Hepatocyte (in vitro differentiated cells): Measurements from ENCODE around the gene CASR. TPM values are rescaled to one million over a fixed set of nuclear protein-coding genes. Genes with fewer than 3 reads are reported as not detected.

ENCODE experiments used
- DNase-seq: peaks from one replicate; pipeline ENCODE4 v3.0.0-alpha.2; 2016; ENCODE audit warnings: low spot score
- H2AFZ ChIP-seq: fragments of 200-600 bp; sonication (generic); 2 replicates; pipeline ENCODE4 v1.6.0; 2016; ENCODE audit warnings: antibody characterized with exemption, mild to moderate bottlenecking
- H3K27ac ChIP-seq: fragments of 200-600 bp; sonication (generic); 2 replicates; pipeline ENCODE4 v1.5.1; 2016; ENCODE audit warnings: mild to moderate bottlenecking
- H3K27me3 ChIP-seq: fragments of 200-600 bp; sonication (generic); 2 replicates; pipeline ENCODE4 v1.6.1; 2016
- H3K36me3 ChIP-seq: fragments of 200-600 bp; sonication (generic); replicated peaks from 2 replicates; pipeline ENCODE4 v1.5.1; 2016; ENCODE audit warnings: low read depth; ENCODE audit not compliant: insufficient read depth
- H3K4me1 ChIP-seq: fragments of 200-600 bp; sonication (generic); 2 replicates; pipeline ENCODE4 v1.5.1; 2016; ENCODE audit warnings: mild to moderate bottlenecking, moderate library complexity; ENCODE audit not compliant: insufficient read depth
- H3K4me2 ChIP-seq: fragments of 200-600 bp; sonication (generic); 2 replicates; pipeline ENCODE4 v1.6.0; 2016
- H3K4me3 ChIP-seq: fragments of 200-600 bp; sonication (generic); 2 replicates; pipeline ENCODE4 v1.5.1; 2016; ENCODE audit warnings: mild to moderate bottlenecking
- H3K79me2 ChIP-seq: fragments of 200-600 bp; sonication (generic); 2 replicates; pipeline ENCODE4 v1.6.0; 2017; ENCODE audit warnings: mild to moderate bottlenecking
- H3K9me2 ChIP-seq: fragments of 200-600 bp; sonication (generic); replicated peaks from 2 replicates; pipeline ENCODE4 v1.6.0; 2017; ENCODE audit warnings: mild to moderate bottlenecking; ENCODE audit not compliant: insufficient read depth
- H3K9me3 ChIP-seq: fragments of 200-600 bp; sonication (generic); 2 replicates; pipeline ENCODE4 v1.5.1; 2016; ENCODE audit warnings: low read depth, mild to moderate bottlenecking
- H4K20me1 ChIP-seq: fragments of 200-600 bp; sonication (generic); 2 replicates; pipeline ENCODE4 v1.6.0; 2016; ENCODE audit warnings: mild to moderate bottlenecking; ENCODE audit not compliant: insufficient read depth, poor library complexity, severe bottlenecking
- EZH2 ChIP-seq: fragments of 200-600 bp; sonication (generic); IDR thresholded peaks from 2 replicates; pipeline ENCODE4 v1.6.1; 2016; ENCODE audit warnings: antibody characterized with exemption, mild to moderate bottlenecking, borderline replicate concordance
- EZH2phosphoT487 ChIP-seq: fragments of 200-600 bp; sonication (generic); IDR thresholded peaks from one replicate; pipeline ENCODE4 v1.6.1; 2018; ENCODE audit warnings: antibody characterized with exemption, mild to moderate bottlenecking, low read depth, moderate library complexity; ENCODE audit not compliant: unreplicated experiment, severe bottlenecking
- WGBS: methylation state at CpG from one replicate; pipeline ENCODE4 v1.1.6; 2016; ENCODE audit warnings: low lambda C conversion rate; ENCODE audit errors: missing lambda C conversion rate; 5-methylcytosine and 5-hydroxymethylcytosine counted together
- polyA plus RNA-seq: library from polyadenylated mRNA; unstranded; fragments of >200 nt; fragmentation: Nextera tagmentation; extraction: Ambion mirVana; gene quantifications from 2 replicates; pipeline ENCODE4 v1.2.1, GENCODE V29; 2016
- total RNA-seq: library from RNA; depleted of rRNA; stranded (reverse); fragments of >200 nt; gene quantifications from 2 replicates; pipeline ENCODE4 v1.2.3, GENCODE V29; 2014
- TF ChIP-seq, protein P1 (sequence below): fragments of 200-600 bp; sonication (generic); IDR thresholded peaks from 2 replicates; pipeline ENCODE4 v1.5.1; 2016; ENCODE audit warnings: antibody characterized with exemption, mild to moderate bottlenecking; ENCODE audit not compliant: poor library complexity

CASR gene
- total and polyA plus RNA-seq, 2 experiments from 2014 or later = 0.18 to 0.37 TPM

DNA sequence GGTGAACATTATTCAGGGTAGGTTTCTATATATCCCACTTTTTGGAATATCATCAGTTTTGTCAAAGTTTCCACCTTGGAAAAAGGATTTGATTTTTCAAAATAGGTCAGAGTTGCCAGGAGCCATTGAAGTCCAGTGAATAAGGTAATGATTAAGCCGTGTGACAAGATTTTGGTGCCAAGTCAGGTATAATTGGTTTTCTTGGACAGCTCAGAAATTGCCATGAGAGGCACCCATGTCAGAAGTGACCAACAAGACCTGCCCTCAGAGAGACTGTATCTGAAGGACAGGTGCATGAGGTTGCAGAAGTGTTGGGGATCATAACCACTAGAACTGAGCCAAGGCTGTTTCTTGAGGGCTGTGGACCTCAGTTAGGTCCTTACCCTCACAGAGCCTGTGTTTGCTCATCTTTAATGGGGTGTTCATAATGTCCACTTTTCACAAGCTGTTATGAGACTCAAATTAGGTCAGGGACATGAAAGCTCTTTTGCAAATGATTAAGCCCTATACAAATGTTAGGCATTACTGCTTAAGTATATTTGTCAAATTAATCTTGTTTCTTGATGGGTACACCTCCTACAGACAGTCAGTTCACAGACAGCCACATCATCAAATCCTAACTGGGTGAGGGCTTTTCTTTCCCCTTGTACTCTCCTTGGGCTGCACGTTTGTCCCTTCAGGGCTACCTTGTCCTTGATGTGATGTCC lies 32.3 kb downstream of the CASR start:
- Histone ChIP-seq H3K27me3 (no peaks in the 10 kb centered on the region), H3K4me3 (no peak overlapping the region), H3K4me2 (no peak overlapping the region), H2AFZ (no peak overlapping the region), H3K4me1 (peaks cover 10% of the 10 kb centered on the region), H3K9me2 (no peaks in the 10 kb centered on the region), H3K79me2 (no peaks in the 10 kb centered on the region), H3K36me3 (no peaks in the 10 kb centered on the region), H4K20me1 (no peaks in the 10 kb centered on the region), H3K27ac (no peak overlapping the region), H3K9me3 (no peaks in the 10 kb centered on the region)
- TF ChIP-seq, protein P1, sequence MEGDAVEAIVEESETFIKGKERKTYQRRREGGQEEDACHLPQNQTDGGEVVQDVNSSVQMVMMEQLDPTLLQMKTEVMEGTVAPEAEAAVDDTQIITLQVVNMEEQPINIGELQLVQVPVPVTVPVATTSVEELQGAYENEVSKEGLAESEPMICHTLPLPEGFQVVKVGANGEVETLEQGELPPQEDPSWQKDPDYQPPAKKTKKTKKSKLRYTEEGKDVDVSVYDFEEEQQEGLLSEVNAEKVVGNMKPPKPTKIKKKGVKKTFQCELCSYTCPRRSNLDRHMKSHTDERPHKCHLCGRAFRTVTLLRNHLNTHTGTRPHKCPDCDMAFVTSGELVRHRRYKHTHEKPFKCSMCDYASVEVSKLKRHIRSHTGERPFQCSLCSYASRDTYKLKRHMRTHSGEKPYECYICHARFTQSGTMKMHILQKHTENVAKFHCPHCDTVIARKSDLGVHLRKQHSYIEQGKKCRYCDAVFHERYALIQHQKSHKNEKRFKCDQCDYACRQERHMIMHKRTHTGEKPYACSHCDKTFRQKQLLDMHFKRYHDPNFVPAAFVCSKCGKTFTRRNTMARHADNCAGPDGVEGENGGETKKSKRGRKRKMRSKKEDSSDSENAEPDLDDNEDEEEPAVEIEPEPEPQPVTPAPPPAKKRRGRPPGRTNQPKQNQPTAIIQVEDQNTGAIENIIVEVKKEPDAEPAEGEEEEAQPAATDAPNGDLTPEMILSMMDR = no peak
- TF ChIP-seq EZH2phosphoT487 (no peak), EZH2 (no peak)
- DNase-seq = no peak
- 62% methylated on average over 2 of the region's 2 CpGs for WGBS

DNA sequence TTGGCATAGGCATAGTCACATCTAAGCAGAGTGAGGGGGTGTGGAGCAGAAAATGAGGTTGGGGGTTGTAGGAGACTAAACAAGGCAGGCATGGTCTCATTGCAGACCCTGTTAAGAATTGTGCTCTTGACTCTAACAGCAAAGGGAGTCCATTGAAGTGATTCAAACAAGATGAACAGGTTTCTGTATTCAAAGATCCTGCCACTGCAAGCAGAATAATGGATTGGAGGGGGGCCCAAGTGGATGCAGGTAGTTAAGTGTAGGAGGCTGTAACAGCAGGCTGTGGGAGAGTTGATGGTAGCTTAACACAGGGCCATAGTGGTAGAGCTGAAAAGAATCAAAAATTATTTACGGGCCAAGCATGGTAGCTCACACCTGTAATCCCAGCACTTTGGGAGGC lies 34.4 kb downstream of the CASR start:
- Histone ChIP-seq H3K4me1 (peaks cover 10% of the 10 kb centered on the region), H3K36me3 (no peaks in the 10 kb centered on the region), H4K20me1 (no peaks in the 10 kb centered on the region), H3K27ac (no peak overlapping the region), H3K27me3 (no peaks in the 10 kb centered on the region), H2AFZ (no peak overlapping the region), H3K4me3 (no peak overlapping the region), H3K4me2 (no peak overlapping the region), H3K79me2 (no peaks in the 10 kb centered on the region), H3K9me2 (no peaks in the 10 kb centered on the region), H3K9me3 (no peaks in the 10 kb centered on the region)
- no peak for DNase-seq
- TF ChIP-seq, protein P1 = no peak
- no peak for TF ChIP-seq EZH2phosphoT487
- no peak for TF ChIP-seq EZH2
- WGBS = 100% methylated on average over 1 of the region's 1 CpG

DNA sequence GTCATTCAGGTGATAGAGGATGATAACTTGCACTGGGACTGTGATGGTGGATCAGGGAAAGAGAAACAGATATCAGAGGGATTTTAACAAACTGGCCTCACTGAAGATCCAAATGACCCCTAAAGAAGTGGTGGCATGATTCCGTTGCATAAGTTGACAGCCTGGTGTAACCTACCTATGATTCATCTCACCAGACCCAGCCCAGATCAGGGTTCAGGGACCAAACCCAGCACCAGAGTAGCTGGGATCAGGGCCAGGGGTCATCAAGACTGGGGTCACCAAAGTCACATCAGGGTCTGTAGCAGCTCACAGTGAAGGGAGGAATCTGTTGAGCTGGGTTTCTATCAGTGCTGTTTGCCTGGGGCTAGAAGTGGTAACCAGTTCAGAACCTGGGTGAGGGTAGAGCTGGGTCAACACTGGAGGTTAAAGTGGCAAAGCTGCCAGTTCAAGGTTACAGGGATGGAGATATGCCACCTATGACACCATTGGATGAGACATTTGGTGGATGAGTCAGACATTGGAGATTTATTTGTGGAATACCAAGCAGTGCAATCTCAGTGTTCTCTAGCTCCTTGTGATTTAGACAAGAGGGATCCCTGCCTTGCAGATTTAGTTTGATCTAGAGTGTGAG lies 35.9 kb downstream of the CASR start:
- H3K9me2 ChIP-seq = no peaks in the 10 kb centered on the region
- no peak overlapping the region for H3K4me3 ChIP-seq
- no peaks in the 10 kb centered on the region for H3K79me2 ChIP-seq
- no peak overlapping the region for H3K4me2 ChIP-seq
- H3K27ac ChIP-seq = no peak overlapping the region
- TF ChIP-seq EZH2phosphoT487 = no peak
- TF ChIP-seq, protein P1 = no peak
- no peak for TF ChIP-seq EZH2
- 87% methylated on average over 1 of the region's 1 CpG for WGBS
- no peaks in the 10 kb centered on the region for H3K36me3 ChIP-seq
- no peak overlapping the region for H2AFZ ChIP-seq
- H3K27me3 ChIP-seq = no peaks in the 10 kb centered on the region
- no peaks in the 10 kb centered on the region for H3K9me3 ChIP-seq
- no peak for DNase-seq
- peaks cover 10% of the 10 kb centered on the region for H3K4me1 ChIP-seq
- H4K20me1 ChIP-seq = no peaks in the 10 kb centered on the region
